Prostate gland (tissue), 2 donors: Measurements from ENCODE around the gene INPP5A. TPM values are rescaled to one million over a fixed set of nuclear protein-coding genes. Genes with fewer than 3 reads are reported as not detected.

Experiments
- DNase-seq: peaks from one replicate; pipeline ENCODE4 v3.0.0-alpha.2; 2019; ENCODE audit warnings: low spot score
- H3K27ac ChIP-seq, 2 donors: fragments of 200-600 bp; sonication (generic); 2 replicates each; pipeline ENCODE4 v1.5.1; 2017 to 2019
- H3K27me3 ChIP-seq: fragments of 200-600 bp; sonication (generic); replicated peaks from 2 replicates; pipeline ENCODE4 v1.5.1; 2019; ENCODE audit not compliant: insufficient read depth
- H3K36me3 ChIP-seq, 2 donors: fragments of 200-600 bp; sonication (generic); 1 replicate in 1 of 2; 2 replicates in 1 of 2; pipeline versions ENCODE4 v1.5.1 to v1.8.1; 2017 to 2019
- H3K4me1 ChIP-seq: fragments of 200-600 bp; sonication (generic); replicated peaks from 2 replicates; pipeline ENCODE4 v1.5.1; 2019
- H3K4me3 ChIP-seq, 2 donors: fragments of 200-600 bp; sonication (generic); 2 replicates each; pipeline ENCODE4 v1.5.1; 2017 to 2019
- H3K9me3 ChIP-seq: fragments of 200-600 bp; sonication (generic); 2 replicates; pipeline ENCODE4 v1.5.1; 2017
- CTCF ChIP-seq, 4 experiments: fragments of 200-600 bp in 2 of 4; fragments of 450-650 bp in 2 of 4; sonication (generic) in 2 of 4; IDR thresholded peaks; 1 replicate in 3 of 4; 2 replicates in 1 of 4; pipeline ENCODE4 v1.5.1; 2016 to 2019; ENCODE audit warnings: antibody characterized with exemption in 4 of 4, mild to moderate bottlenecking in 2 of 4, moderate library complexity in 2 of 4
- POLR2A ChIP-seq: fragments of 450-650 bp; IDR thresholded peaks from one replicate; pipeline ENCODE4 v1.6.1; 2016; ENCODE audit warnings: antibody characterized with exemption, mild to moderate bottlenecking
- POLR2AphosphoS5 ChIP-seq: sonication (generic); formaldehyde crosslinking; IDR thresholded peaks from one replicate; pipeline ENCODE4 v1.6.1; 2017; ENCODE audit warnings: antibody characterized with exemption
- WGBS: methylation state at CpG from one replicate; pipeline ENCODE4 v1.1.5; 2018; 5-methylcytosine and 5-hydroxymethylcytosine counted together
- intact Hi-C: fragments of 100-400 bp; cut with DNase I; formaldehyde crosslinking; loops from one replicate; pipeline ENCODE4 v1.14.2; 2022
- total RNA-seq, 2 donors: library from RNA; depleted of rRNA; stranded (reverse); fragments of >200 nt; gene quantifications; one replicate each; pipeline ENCODE4 v1.1.0, GENCODE V29; 2016

The INPP5A gene
- total RNA-seq, 2 donors from 2014 or later, result 49.5 to 83.3 TPM

GRCh38 chr10:132492323-132493025 is 45.1 kb upstream of the INPP5A start:
- DNase-seq, result no peak

GRCh38 chr10:132493246-132493755 is 44.3 kb upstream of the INPP5A start:
- no peak for DNase-seq
- H3K9me3 ChIP-seq, result no peaks in the 10 kb centered on the region
- H3K4me3 ChIP-seq, result no peak overlapping the region
- H3K4me1 ChIP-seq, result no peaks in the 10 kb centered on the region
- TF ChIP-seq POLR2AphosphoS5, result no peak
- no peak for TF ChIP-seq POLR2A
- TF ChIP-seq CTCF (IDR thresholded peaks at IDR 0.05), result no peak
- no peaks in the 10 kb centered on the region for H3K27me3 ChIP-seq
- 70% methylated on average over 8 of the region's 8 CpGs for WGBS
- no peak overlapping the region for H3K27ac ChIP-seq
- intact Hi-C loops, result no loop called here
- no peaks in the 10 kb centered on the region for H3K36me3 ChIP-seq

More at GRCh38 chr10:132492323-132493025, 45.1 kb upstream of the INPP5A start:
- Histone ChIP-seq H3K9me3 (no peaks in the 10 kb centered on the region), H3K4me3 (no peak overlapping the region), H3K4me1 (no peaks in the 10 kb centered on the region), H3K36me3 (no peaks in the 10 kb centered on the region), H3K27ac (no peak overlapping the region), H3K27me3 (no peaks in the 10 kb centered on the region)
- WGBS, result 67% methylated on average over 21 of the region's 21 CpGs
- intact Hi-C loops, result no loop called here
- no peak for TF ChIP-seq POLR2AphosphoS5

GRCh38 chr10:132493756-132494290 is 43.8 kb upstream of the INPP5A start:
- Histone ChIP-seq H3K9me3 (no peaks in the 10 kb centered on the region), H3K4me3 (no peak overlapping the region), H3K36me3 (no peaks in the 10 kb centered on the region), H3K27me3 (no peaks in the 10 kb centered on the region), H3K4me1 (no peaks in the 10 kb centered on the region), H3K27ac (no peak overlapping the region)
- no peak for DNase-seq
- 65% methylated on average over 13 of the region's 16 CpGs for WGBS
- TF ChIP-seq CTCF (IDR thresholded peaks at IDR 0.05) (no peak), POLR2AphosphoS5 (no peak), POLR2A (no peak)
- intact Hi-C loops, result no loop called here

- 60% methylated on average over 11 of the region's 11 CpGs for WGBS
These were observed 42.5 kb upstream of the INPP5A start for GRCh38 chr10:132494866-132495630.

More at GRCh38 chr10:132494866-132495630, 42.5 kb upstream of the INPP5A start:
- no peak for TF ChIP-seq POLR2A
- TF ChIP-seq POLR2AphosphoS5, result no peak
- no peak for TF ChIP-seq CTCF (IDR thresholded peaks at IDR 0.05)
- H3K9me3 ChIP-seq, result no peaks in the 10 kb centered on the region
- no peaks in the 10 kb centered on the region for H3K36me3 ChIP-seq
- no peak for DNase-seq
- no peak overlapping the region for H3K4me3 ChIP-seq
- intact Hi-C loops, result no loop called here
- H3K4me1 ChIP-seq, result no peaks in the 10 kb centered on the region
- H3K27me3 ChIP-seq, result no peaks in the 10 kb centered on the region
- no peak overlapping the region for H3K27ac ChIP-seq
